HG03520 (cell line): Measurements from ENCODE around the gene CDK11B.
A peak's percentile ranks its signal among the peaks of the same experiment; 100 is the strongest.
"Not testable (repeated sequence)": the region's sequence is repeated elsewhere in the genome, so short reads cannot be mapped to it uniquely, and the experiment has no call there.

ENCODE experiments used
- ATAC-seq: cut with Tn5 transposase; IDR thresholded peaks from one replicate; pipeline ENCODE4 v1.9.1; 2021; ENCODE audit warnings: mild to moderate bottlenecking, moderate library complexity; ENCODE audit not compliant: unreplicated experiment

Gene CDK11B

DNA sequence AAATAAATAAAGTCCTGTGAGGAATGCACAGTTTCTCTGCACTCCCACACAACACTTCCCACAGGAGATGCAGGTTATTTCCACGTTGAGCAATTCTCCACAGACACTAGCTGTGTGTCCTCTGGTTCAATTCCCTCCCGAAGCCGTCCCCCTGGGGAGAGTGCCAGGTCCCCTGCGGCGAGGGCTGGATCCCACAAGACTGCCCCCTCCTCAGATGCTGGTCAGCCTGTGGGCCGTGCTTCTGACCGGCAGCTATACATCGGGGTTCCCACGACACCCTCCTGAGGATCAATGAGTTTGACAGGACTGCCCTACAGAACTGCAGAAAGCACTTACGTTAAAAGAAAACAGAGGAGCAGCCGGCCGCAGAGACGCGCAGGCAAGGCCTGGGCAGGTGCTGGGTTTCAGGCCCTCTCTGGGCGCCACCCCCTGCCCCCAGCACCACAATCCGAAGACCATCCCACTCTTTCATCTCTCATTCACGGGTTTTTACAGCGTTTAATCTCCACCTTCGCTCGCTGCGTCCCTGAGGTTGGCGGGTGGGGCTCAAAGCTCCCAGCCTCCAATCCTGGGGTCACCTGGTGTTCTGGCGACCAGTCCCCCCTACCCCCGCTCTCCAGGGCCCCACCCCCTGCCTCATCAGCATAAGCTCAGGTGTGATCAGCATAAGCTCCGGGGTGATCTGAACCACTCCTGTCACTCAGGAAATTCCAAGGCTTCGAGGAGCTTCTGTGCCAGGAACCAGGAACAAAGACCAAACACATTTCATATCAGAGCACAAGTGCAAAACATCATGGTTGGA lies 24.5 kb upstream of the CDK11B start:
- no peak for ATAC-seq

GRCh38 chr1:1680912-1681273 lies 22.1 kb upstream of the CDK11B start:
- no peak for ATAC-seq

- ATAC-seq, result no peak
These were observed 21.5 kb upstream of the CDK11B start for GRCh38 chr1:1680031-1680911.

DNA sequence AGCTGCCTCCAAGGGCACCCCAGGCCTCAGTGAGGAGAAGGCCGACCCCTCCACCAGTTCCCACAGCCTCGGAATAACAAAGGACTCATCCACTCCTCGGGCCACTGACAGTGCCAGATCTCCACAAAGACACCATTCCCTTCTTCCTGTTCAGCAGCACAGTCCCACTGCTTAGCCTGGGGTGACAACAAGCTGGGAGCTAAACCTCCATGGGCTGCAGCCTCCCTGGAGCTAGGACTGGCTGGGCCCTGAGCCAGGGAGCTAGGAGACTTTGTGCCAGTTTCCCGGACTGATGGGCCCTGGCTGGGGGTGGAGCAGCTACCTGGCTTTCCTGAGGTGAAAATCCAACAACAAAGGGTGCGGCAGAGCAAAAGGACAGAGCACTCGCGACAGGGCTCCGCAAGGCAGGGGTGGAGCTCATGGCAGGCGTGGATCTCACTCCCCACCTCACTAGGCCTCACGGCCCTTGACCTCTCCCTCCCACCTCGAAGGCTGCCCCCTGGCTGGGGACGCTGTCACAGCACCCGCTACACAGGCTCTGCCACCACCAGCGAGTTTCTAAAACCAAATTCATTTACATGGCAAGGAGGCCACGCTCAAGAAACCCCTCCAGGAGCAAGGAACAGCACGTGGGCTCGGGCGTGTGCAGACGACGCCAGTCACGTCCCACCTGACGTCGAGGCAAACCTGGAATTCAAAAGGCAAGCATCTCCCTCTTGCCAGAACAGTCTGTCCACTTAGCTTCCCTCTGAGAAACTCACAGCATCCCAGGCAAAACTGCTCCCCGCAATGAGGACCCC lies 20.0 kb upstream of the CDK11B start:
- ATAC-seq, result peak; percentile 3

DNA sequence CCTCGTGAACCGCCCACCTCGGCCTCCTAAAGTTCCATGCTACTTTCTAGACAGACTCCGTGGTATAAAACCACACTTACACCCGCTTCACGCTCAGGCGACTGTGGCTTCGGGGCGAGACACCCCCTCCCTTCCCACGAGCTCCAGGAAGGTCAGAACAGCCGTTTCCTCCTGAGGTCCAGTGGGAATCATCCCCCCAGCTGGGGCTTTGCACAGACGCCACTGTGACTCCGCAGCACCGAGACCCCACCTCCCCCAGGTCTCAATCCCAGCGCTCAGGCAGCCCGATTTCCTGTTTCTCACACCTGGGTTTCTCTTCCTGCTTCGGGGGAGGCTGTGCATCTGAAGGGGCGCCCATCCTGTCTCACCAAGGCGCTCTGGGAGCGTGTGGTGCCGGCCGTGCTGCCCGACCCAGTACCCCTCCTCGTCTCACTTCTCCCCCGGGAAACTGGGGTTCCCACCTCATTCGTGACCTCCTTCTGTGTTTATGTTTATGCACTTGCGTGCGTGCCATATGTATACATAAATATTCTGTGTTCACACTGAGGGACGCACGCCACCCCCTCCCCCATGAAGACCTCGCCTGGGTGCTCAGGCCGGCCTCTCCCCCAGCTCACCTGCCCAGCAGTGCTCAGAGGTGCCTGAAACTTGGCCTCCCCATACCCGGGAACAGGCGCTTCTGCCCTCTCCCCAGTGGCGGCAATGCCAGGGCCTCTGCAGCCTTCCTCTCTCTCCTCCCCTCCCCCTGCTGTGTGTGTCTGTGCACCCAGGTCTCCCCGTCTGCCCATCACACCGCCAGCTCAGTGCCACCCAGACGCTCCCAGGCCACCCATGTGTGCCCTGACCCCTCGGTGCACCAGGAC lies 19.1 kb upstream of the CDK11B start:
- peak; percentile 43 for ATAC-seq

DNA sequence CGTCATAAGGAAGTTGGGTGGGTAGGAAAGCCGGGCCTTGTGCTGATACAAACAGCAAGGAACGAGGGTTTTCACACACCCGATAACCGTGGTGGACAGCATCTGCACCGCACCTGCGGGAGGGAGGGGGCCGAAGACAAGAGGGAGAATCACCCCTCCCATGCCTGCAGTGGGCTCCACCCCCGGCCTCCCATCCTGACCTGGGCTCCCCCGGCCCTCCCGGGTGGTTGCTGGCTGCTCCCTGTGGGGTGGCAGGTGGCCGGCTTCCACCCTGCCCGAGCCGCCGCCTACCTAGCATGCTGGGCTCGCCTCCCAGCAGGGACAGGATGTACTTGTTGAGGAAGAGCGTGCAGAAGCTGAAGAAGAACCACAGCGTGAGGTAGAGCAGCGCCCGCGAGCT lies 17.3 kb upstream of the CDK11B start:
- ATAC-seq, result not testable (repeated sequence)

DNA sequence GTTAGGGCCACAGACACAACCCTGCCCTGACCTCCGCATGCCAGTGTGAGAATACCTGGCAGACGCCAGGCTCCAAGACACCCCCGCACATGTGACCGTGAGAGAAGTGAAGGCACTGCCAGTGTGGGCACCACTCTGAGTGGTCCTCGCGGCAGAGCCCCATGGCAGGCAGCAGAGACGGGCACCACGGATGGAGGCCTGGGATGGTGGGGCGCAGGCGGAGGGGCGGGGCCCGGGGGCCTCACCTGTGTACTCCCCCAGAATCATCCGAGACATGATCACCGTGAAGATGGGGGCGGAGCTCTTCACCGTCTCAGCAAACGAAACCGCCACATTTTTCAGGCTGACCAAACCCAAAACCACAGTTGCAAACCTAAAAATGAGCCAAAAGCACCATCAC lies 16.4 kb upstream of the CDK11B start:
- ATAC-seq, result not testable (repeated sequence)

- not testable (repeated sequence) for ATAC-seq
These were observed 16.0 kb upstream of the CDK11B start for GRCh38 chr1:1674806-1675205.

GRCh38 chr1:1672181-1672965 lies 13.6 kb upstream of the CDK11B start:
- no peak for ATAC-seq

- ATAC-seq, result no peak
These were observed 12.7 kb upstream of the CDK11B start for GRCh38 chr1:1671365-1672119.

- no peak for ATAC-seq
These were observed 12.1 kb upstream of the CDK11B start for GRCh38 chr1:1670866-1671265.

DNA sequence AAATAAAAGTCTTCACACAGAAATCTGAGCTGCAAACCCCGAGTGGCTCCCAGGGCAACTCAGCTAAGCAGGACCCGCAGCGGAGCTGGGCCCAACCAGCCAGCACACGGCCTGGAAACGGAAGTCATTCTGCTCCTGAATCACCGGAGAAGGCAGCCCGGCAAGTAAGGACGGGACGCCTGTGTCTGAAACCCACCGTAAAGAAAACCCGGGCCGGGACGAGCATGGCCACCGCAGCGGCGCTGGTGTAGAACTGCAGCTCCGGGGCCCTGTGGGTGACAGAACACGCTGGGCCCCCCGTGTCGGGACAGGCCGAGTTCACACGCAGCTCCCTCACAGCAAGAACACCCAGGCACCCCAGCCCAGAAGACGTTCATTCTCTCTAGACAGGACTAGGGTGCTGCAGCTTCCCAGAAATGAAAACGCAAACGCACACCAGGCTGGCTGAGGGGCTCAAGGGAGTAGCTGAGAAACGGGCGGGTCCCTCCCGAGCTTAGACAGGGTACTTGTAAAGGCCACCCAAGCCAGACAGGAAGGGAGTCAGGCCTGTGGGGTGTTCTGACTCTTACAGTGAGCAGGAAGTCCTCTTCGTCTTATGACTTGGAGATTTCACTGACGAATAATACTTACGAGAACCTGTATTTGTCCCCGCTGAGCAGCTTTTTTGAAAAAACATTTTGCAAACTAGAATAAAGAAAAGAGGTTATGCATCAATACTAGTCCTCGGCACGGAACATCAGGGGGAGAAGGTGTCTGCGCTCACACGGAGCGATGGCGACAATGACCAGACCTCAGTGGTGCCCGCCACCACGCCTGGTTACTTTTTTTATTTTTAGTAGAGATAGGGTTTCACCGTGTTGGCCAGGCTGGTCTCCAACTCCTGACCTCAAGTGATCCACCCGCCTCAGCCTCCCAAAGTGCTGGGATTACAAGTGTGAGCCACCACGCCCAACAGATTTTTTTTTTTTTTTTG lies 10.9 kb upstream of the CDK11B start:
- ATAC-seq, result no peak

DNA sequence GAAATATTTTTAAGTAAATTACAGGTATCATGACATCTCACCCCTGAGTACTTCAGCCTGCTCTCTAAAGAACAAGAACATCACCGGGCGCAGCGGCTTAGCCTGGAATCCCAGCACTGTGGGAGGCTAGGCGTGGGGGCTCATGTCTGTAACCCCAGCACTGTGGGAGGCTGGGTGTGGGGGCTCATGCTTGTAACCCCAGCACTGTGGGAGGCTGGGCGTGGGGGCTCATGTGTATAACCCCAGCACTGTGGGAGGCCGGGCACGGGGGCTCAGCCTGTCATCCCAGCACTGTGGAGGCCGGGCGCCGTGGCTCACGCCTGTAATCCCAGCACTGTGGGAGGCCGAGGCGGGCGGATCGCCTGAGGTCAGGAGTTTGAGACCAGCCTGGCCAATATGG lies 7.7 kb upstream of the CDK11B start:
- ATAC-seq, result no peak

DNA sequence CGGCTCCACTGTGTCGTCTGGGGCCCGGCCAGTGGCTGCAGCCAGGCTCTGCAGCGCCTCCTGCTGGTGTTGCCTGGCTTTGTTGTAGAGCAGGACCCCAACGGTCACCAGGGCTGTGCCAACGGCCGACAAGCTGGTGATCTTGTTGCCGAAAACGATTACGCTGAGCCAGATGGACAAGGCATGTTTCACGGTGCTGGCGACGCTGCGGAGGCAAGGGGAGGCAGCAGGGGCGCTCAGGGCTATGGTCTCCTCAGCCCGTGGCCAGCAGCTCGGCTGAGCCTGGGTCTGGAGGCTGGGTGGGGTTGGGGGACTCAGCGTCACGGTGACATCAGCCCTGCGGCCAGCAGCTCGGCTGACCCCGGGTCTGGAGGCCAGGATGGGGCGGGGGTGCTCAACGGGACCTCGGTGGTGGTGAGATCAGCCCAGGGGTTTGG lies 7.0 kb upstream of the CDK11B start:
- no peak for ATAC-seq

DNA sequence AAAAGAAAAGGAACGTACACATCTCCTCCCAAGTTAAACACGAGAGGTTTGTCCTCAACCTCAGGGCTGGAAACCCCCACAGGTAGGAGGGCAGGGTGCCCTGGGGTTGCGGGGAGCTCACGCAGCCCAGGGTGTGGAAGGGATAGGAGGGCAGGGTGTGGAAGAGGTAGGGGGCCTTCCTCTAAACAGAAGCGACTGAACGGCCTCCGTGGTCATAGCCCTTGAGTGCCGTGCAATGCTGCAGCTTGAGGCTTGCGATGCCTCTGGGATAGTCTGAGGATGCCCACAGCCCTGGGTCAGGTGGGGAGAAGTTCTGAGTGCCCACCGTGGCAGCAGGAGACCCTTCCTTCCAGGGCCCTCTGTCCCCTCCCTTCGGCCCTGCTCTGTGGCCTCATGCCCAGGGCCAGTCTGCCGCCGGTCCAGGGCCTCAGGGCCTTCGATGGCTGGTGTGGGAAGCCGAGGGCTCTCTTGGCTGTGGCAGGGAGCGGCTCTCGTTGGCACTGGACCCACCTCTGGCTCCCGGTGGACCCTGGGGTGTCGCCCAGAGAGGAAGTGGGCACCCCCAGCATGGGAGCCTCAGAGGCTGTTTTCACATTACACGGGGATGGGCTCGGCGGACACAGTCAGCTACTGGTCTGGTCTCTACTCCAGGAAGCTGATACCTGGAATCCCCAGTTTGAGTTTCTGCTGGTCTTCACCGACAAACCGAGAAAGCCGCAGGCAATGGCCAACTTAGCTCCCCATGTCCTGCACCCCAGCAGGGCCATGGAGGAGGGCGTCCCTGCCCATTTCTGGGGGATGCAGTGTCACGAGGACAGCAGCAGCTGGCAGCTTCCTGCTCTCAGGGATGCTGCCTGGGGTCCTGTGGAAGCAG lies 6.4 kb upstream of the CDK11B start:
- no peak for ATAC-seq

- ATAC-seq, result not testable (repeated sequence)
These were observed 5.5 kb upstream of the CDK11B start for GRCh38 chr1:1664318-1664717.
